CD14-positive monocyte (primary cell): ENCODE results near the gene ZBTB1. TPM values are rescaled to one million over a fixed set of nuclear protein-coding genes. Genes with fewer than 3 reads are reported as not detected.
A peak's percentile ranks its signal among the peaks of the same experiment; 100 is the strongest.

Source experiments
- DNase-seq, 3 donors: peaks; one replicate each; pipeline ENCODE4 v3.0.0-alpha.2; 2011 to 2022
- H2AFZ ChIP-seq: 2 replicates; pipeline ENCODE4 v1.6.0; 2012; ENCODE audit warnings: mild to moderate bottlenecking, low read depth, low read length, inconsistent platforms; ENCODE audit not compliant: insufficient read depth, poor library complexity, severe bottlenecking
- H3K27ac ChIP-seq, 2 donors: 1 replicate in 1 of 2; 2 replicates in 1 of 2; pipeline ENCODE4 v1.5.1; 2012 to 2013; ENCODE audit warnings: low read length in 2 of 2, control low read depth in 1 of 2, inconsistent platforms in 1 of 2, low read depth in 1 of 2, mild to moderate bottlenecking in 1 of 2
- H3K27me3 ChIP-seq, 2 donors: one replicate each; pipeline versions ENCODE4 v1.6.0 to v1.6.1; 2011 to 2013; ENCODE audit warnings: low read length in 2 of 2; ENCODE audit not compliant: control insufficient read depth in 2 of 2, insufficient read depth in 2 of 2
- H3K36me3 ChIP-seq, 2 donors: replicated peaks in 1 of 2; 1 replicate in 1 of 2; 2 replicates in 1 of 2; pipeline versions ENCODE4 v1.5.1 to v1.6.1; 2012 to 2013; ENCODE audit warnings: low read length in 2 of 2, control low read depth in 1 of 2, inconsistent platforms in 1 of 2, mild to moderate bottlenecking in 1 of 2; ENCODE audit not compliant: insufficient read depth in 2 of 2, control insufficient read depth in 1 of 2
- H3K4me1 ChIP-seq, 2 donors: 1 replicate in 1 of 2; 2 replicates in 1 of 2; pipeline versions ENCODE4 v1.5.1 to v1.6.1; 2012 to 2013; ENCODE audit warnings: low read length in 2 of 2, control low read depth in 1 of 2, inconsistent platforms in 1 of 2, mild to moderate bottlenecking in 1 of 2, moderate library complexity in 1 of 2; ENCODE audit not compliant: insufficient read depth in 2 of 2, control insufficient read depth in 1 of 2
- H3K4me2 ChIP-seq: replicated peaks from 2 replicates; pipeline ENCODE3; 2012; ENCODE audit warnings: low read length, moderate library complexity, mild to moderate bottlenecking; ENCODE audit not compliant: poor library complexity, severe bottlenecking; ENCODE audit errors: extremely low read depth
- H3K4me3 ChIP-seq, 3 experiments: fragments of 200-600 bp in 1 of 3; sonication (generic) in 1 of 3; replicated peaks in 1 of 3; 1 replicate in 2 of 3; 2 replicates in 1 of 3; pipeline ENCODE4 v1.5.1; 2011 to 2013; ENCODE audit warnings: low read length in 3 of 3, mild to moderate bottlenecking in 3 of 3, control low read depth in 2 of 3, low read depth in 2 of 3, inconsistent platforms in 1 of 3, moderate library complexity in 1 of 3
- H3K79me2 ChIP-seq: 2 replicates; pipeline ENCODE4 v1.6.0; 2012; ENCODE audit warnings: mild to moderate bottlenecking, control low read depth, inconsistent platforms, low read length, moderate library complexity; ENCODE audit not compliant: insufficient read depth
- H3K9ac ChIP-seq: 2 replicates; pipeline ENCODE4 v1.6.0; 2017; ENCODE audit warnings: low read length, mild to moderate bottlenecking; ENCODE audit not compliant: insufficient read depth, poor library complexity, severe bottlenecking
- H3K9me3 ChIP-seq, 2 donors: replicated peaks in 1 of 2; 1 replicate in 1 of 2; 2 replicates in 1 of 2; pipeline versions ENCODE4 v1.5.1 to v1.6.1; 2012 to 2013; ENCODE audit warnings: low read length in 2 of 2, control low read depth in 1 of 2; ENCODE audit not compliant: control insufficient read depth in 1 of 2, insufficient read depth in 1 of 2
- H4K20me1 ChIP-seq: 2 replicates; pipeline ENCODE4 v1.6.0; 2012; ENCODE audit warnings: mild to moderate bottlenecking, low read length, control low read depth, moderate library complexity; ENCODE audit not compliant: insufficient read depth
- H3K27ac Mint-ChIP-seq, 7 donors: one replicate each; pipeline ENCODE4 v1.8.0; 2020; ENCODE audit warnings: mild to moderate bottlenecking in 7 of 7, mixed read lengths in 7 of 7, moderate library complexity in 6 of 7, inconsistent platforms in 2 of 7
- H3K27me3 Mint-ChIP-seq, 3 donors: one replicate each; pipeline ENCODE4 v1.8.0; 2021 to 2022; ENCODE audit warnings: low read depth in 3 of 3, mild to moderate bottlenecking in 3 of 3, mixed read lengths in 3 of 3, moderate library complexity in 3 of 3, inconsistent platforms in 1 of 3
- H3K36me3 Mint-ChIP-seq, 2 donors: one replicate each; pipeline ENCODE4 v1.8.0; 2020; ENCODE audit warnings: mixed read lengths in 2 of 2, inconsistent platforms in 1 of 2, mild to moderate bottlenecking in 1 of 2
- H3K4me1 Mint-ChIP-seq: one replicate; pipeline ENCODE4 v1.8.0; 2020; ENCODE audit warnings: mild to moderate bottlenecking, mixed read lengths
- H3K4me3 Mint-ChIP-seq, 2 donors: one replicate each; pipeline ENCODE4 v1.8.0; 2020; ENCODE audit warnings: mild to moderate bottlenecking in 2 of 2, mixed read lengths in 2 of 2, moderate library complexity in 1 of 2
- H3K9me3 Mint-ChIP-seq, 7 donors: one replicate each; pipeline ENCODE4 v1.8.0; 2020 to 2022; ENCODE audit warnings: mixed read lengths in 7 of 7, mild to moderate bottlenecking in 6 of 7, moderate library complexity in 6 of 7, inconsistent platforms in 2 of 7
- WGBS: methylation state at CpG from one replicate; pipeline ENCODE4 v1.1.5; 2013; ENCODE audit warnings: missing lambda C conversion rate; ENCODE audit not compliant: insufficient coverage; 5-methylcytosine and 5-hydroxymethylcytosine counted together
- intact Hi-C, 2 donors: fragments of 100-400 bp; cut with micrococcal nuclease; formaldehyde crosslinking; loops; one replicate each; pipeline versions ENCODE4 v1.15.0 to v1.15.1; 2023
- polyA minus RNA-seq: library from RNA; depleted of rRNA, polyadenylated mRNA; stranded (reverse); fragments of >200 nt; gene quantifications from 2 replicates; pipeline ENCODE4 v1.2.3, GENCODE V29; 2012
- polyA plus RNA-seq, 3 donors: library from polyadenylated mRNA; depleted of rRNA in 1 of 3; unstranded in 2 of 3; stranded (reverse) in 1 of 3; fragments of 300-500 nt in 2 of 3; fragments of >200 nt in 1 of 3; fragmentation: Illumina TruSeq in 2 of 3; gene quantifications; 1 replicate in 2 of 3; 2 replicates in 1 of 3; pipeline ENCODE4 v1.2.3, GENCODE V29; 2012 to 2021
- total RNA-seq, 12 experiments: library from RNA in 1 of 12; stranded (reverse) in 1 of 12; fragments of 120-200 nt in 1 of 12; gene quantifications; one replicate each; pipeline ENCODE4 v1.2.4 and lab custom pipeline; 2013 to 2026; ENCODE audit warnings: mixed read lengths in 6 of 12, inconsistent platforms in 1 of 12
- TF ChIP-seq, protein P1 (sequence below): fragments of 200-600 bp; IDR thresholded peaks from one replicate; pipeline ENCODE4 v1.8.0; 2022; ENCODE audit warnings: antibody characterized with exemption, mild to moderate bottlenecking

The ZBTB1 gene, protein sequence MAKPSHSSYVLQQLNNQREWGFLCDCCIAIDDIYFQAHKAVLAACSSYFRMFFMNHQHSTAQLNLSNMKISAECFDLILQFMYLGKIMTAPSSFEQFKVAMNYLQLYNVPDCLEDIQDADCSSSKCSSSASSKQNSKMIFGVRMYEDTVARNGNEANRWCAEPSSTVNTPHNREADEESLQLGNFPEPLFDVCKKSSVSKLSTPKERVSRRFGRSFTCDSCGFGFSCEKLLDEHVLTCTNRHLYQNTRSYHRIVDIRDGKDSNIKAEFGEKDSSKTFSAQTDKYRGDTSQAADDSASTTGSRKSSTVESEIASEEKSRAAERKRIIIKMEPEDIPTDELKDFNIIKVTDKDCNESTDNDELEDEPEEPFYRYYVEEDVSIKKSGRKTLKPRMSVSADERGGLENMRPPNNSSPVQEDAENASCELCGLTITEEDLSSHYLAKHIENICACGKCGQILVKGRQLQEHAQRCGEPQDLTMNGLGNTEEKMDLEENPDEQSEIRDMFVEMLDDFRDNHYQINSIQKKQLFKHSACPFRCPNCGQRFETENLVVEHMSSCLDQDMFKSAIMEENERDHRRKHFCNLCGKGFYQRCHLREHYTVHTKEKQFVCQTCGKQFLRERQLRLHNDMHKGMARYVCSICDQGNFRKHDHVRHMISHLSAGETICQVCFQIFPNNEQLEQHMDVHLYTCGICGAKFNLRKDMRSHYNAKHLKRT
- total RNA-seq (2013): 44.3 TPM
- polyA plus RNA-seq: 10 to 100 TPM; 27.7 to 45.4 (median 33.4) TPM
- 18.4 and 24.3 TPM in 2 replicates for polyA minus RNA-seq
- total RNA-seq (lab: John Stamatoyannopoulos, UW): 74.5 to 379 (median 245) reads per million in 11 experiments

GRCh38 chr14:64504310-64504896, at the start of gene ZBTB1:
Gene ZBTB1, plus strand, starts transcription at chr14:64504770. Its CDS starts 16,735 bp downstream, at chr14:64521505.
- Histone ChIP-seq H3K4me1 (peaks cover 55 to 73% of the 10 kb centered on the region in 2 donors), H3K79me2 (peaks cover 75% of the 10 kb centered on the region), H3K9me3 (no peaks in the 10 kb centered on the region), H3K4me2 (peak within 1 kb of the TSS; percentile 91), H3K27ac (peak within 1 kb of the TSS; percentile 99), H3K9ac (peak within 1 kb of the TSS; percentile 99), H3K4me3 (peak within 1 kb of the TSS; percentile 49 to 87 (median 66)), H3K27me3 (no peaks in the 10 kb centered on the region), H3K36me3 (no peaks in the 10 kb centered on the region), H2AFZ (peak within 1 kb of the TSS; percentile 49), H4K20me1 (peaks cover 44% of the 10 kb centered on the region)
- TF ChIP-seq, protein P1, sequence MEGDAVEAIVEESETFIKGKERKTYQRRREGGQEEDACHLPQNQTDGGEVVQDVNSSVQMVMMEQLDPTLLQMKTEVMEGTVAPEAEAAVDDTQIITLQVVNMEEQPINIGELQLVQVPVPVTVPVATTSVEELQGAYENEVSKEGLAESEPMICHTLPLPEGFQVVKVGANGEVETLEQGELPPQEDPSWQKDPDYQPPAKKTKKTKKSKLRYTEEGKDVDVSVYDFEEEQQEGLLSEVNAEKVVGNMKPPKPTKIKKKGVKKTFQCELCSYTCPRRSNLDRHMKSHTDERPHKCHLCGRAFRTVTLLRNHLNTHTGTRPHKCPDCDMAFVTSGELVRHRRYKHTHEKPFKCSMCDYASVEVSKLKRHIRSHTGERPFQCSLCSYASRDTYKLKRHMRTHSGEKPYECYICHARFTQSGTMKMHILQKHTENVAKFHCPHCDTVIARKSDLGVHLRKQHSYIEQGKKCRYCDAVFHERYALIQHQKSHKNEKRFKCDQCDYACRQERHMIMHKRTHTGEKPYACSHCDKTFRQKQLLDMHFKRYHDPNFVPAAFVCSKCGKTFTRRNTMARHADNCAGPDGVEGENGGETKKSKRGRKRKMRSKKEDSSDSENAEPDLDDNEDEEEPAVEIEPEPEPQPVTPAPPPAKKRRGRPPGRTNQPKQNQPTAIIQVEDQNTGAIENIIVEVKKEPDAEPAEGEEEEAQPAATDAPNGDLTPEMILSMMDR: no peak
- H3K4me3 Mint-ChIP-seq: peak within 1 kb of the TSS; percentile 96 to 98
- WGBS: under 1% methylated on average over 63 of the region's 63 CpGs
- H3K36me3 Mint-ChIP-seq: peaks cover 0 to 5% of the 10 kb centered on the region in 2 donors
- H3K27me3 Mint-ChIP-seq: peaks cover 0 to 2% (median 2%) of the 10 kb centered on the region in 3 donors
- DNase-seq: peak; percentile 80 to 88 (median 86)
- no peaks in the 10 kb centered on the region for H3K9me3 Mint-ChIP-seq
- intact Hi-C loops: loop anchor here in 1 of 2 donors (10.0 kb wide), 1 partner anchor 150 kb away; no protein-coding TSS in a partner anchor
- H3K27ac Mint-ChIP-seq: peak within 1 kb of the TSS; percentile 97 to 99 (median 99)
- H3K4me1 Mint-ChIP-seq: peaks cover 65% of the 10 kb centered on the region
